HG03139 (cell line): ENCODE measurements around the gene SFSWAP.

ENCODE experiments used
- ATAC-seq: cut with Tn5 transposase; IDR thresholded peaks from one replicate; pipeline ENCODE4 v1.9.1; 2021; ENCODE audit not compliant: unreplicated experiment

The SFSWAP gene

DNA sequence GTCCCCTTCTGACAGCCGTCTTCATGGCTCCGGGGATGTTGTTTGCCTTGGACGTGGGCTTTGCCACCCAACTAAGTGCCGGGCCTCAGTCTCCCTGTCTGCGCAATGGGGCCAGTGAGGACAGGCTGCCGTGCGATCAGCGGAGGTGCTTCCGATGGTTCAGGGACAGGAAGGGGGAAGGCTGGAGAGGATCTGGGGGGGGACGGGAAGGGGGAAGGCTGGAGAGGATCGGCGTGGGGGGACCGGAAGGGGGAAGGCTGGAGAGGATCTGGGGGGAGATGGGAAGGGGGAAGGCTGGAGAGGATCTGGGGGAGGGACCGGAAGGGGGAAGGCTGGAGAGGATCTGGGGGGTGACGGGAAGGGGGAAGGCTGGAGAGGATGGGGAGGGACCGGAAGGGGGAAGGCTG lies 120.7 kb downstream of the SFSWAP start:
- ATAC-seq, result no peak

DNA sequence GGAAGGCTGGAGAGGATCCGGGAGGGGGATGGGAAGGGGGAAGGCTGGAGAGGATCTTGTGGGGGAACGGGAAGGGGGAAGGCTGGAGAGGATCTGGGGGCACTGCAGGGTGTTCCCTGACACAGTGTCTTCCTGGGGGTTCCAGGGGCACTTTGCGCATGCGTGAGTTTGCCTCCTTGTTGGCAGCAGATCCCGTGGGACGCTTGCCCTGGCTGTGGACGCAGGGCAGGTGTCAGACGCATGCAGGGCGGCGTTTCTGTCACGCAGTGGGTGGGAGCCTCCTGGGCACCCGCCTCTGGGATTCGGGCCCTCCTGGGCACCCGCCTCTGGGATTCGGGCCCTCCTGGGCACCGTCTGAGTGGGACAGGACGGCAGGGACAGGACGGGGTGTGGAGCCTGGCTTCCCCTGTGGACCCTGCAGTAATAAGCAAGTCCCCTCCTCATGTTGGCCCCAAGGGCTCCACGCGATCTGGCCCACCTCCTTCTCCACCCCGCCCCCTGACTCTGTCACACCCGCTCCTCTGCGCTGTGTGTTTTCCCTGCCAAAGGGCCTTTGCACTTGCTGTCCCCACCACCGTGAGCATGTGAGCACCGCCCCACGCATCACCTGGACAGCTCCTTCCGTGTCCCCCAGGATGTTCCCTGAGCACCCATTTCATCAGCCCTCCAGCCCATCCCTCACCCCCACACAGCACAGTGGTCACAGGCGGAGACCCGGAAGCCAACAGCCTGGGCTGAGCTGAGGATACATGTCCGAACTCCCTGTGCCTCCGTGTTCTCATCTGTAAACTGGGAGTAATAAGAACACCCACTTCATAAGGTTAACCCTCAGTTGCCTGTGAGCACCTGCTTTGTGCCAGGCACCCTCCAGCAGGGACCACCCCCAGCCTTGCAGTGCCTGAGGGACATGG lies 121.7 kb downstream of the SFSWAP start:
- no peak for ATAC-seq

DNA sequence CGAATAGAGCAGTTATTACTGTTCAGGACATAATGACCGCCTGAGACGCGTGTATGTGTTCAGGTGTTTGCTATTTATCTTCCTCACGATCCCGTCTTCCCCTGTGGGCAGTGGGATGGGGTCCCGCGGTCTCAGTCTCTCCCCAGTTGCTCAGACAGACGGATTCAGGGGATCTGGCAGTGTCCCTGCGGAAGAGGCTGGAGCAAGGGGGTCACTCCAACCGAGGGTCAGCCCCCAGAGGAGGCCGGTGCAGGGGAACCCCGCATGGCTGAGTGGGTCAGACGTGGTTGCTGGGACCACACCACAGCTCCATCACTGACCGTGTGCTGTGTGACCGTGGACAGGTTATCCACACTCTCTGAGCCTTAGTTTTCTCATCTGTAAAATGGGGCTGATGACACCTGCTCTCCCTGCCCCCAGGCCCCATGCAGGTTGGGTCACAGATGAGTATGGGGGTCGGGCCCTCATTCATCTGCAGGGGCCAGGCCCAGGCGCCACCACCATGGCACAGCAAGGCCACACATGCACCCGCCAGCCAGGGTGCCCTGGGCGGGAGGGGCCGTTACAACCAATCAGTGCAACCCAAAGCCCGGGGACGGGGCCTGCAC lies 122.5 kb downstream of the SFSWAP start:
- no peak for ATAC-seq

DNA sequence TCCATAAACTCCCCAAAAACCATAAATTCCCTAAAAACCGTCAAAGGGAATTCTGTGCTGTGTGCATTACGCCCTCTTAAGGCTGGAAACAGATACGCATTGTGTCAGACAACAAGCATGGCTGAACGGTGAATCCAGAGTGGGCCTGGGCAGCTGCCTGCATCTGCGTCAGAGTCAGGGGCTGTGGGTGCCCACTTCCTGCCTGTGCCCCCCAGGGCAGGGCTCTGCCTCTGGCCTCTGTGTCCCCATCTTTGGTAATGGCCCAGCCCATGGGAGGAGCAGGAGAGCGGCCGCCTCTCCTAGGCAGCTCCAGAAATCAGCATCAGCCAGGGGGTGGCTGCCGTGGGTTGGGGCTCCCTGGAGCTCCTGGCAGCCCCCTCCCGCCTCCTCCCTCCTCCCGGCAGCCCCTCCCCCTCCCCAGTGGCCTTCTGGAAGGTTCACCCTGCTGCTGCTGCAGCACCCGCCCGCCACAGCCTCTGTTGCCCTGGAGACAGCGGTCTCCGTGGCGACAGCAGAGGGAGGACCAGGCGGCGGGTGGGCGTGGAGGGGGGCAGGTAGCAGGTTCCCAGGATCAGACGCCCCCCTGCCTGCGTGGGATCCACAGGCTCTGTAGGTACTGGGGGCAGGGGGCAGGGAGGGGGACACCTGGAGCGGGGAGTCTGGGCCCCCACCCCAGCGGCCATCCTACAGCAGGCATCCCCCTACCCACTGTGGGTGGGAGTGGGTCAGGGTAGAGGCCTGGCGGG lies 123.2 kb downstream of the SFSWAP start:
- ATAC-seq, result no peak

DNA sequence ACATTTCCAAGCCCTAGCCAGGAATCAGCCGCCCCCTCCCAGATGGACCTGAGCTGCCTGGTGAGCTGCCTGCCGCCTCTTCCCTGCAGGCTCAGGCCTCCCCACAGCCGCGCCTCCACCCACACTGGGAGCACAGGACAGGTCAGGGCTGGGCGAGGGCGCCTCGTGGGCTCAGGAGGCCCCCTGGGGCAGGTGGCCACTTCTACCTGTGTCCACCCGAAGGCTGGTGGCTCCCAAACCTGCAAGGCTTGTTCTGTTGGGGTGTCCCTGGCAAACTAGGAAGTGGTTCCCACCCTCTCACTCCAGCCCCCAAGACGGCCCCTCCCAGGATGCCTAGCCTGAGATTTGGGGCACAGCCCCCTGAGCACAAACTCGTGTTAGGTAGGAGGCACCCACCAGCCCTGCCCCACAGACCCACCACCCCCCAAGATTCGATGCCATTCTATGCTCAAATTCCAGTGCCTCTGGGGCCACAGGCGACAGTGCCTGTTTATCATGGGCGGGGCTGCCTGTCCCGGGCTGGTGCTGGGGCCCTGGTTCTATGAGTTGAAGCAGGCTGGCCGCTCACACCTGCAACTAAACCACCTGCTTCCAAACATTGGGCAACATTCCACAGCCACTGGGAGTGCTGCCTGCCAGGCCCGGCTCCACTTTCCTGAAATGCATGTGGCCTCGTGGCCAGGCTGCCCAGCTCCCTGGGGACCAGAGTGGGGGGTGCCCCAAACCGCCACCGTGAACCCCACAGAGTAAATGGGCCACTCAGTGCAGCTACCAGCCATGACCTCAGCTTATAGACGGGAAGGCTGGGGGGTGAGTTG lies 124.1 kb downstream of the SFSWAP start:
- ATAC-seq, result no peak

DNA sequence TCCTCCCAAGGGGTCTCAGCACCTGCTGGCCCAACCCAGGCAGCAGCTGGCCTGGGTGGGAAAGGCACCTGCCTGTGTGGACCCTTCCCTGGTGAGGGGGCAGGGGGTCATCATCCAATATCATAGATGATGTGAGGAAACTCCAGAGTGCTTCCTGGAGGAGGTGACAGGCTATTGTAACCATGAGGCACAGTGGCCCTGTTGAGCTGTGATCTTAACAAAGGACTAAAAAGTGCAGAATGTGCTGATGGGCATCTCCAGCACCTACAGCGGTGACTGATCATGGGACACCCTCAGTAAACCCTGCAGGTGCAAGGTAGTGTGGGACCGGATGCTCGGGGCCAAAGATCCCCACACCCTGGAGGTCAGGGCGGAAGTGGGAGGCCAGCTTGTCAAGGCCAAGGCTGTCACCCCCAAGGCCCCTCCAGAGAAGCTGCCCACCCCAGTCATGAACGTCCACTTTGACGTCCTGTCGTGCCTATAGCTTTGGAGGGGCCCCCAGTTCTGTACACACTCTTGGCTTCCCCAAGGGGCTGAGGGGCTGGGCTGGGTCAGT lies 124.8 kb downstream of the SFSWAP start:
- ATAC-seq, result no peak

DNA sequence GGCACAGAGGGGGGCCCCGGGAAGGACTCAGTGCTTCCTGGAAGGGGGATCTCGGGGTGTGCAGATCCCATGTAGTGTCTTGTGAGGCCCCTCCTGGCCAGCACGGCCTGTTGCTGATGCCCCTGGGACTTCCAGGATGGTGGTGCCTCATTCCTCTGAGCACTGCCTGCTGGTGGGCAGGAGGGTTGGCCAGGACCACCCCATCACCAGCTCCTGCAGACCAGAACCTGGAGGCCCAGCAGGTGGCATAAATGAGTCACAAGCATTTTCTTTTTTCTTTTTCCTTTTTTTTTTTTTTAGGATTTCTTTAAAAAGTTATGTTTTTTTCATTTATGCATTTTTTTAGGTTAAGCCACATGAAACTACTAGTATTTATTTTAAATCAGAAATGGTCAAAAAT lies 125.3 kb downstream of the SFSWAP start:
- no peak for ATAC-seq

DNA sequence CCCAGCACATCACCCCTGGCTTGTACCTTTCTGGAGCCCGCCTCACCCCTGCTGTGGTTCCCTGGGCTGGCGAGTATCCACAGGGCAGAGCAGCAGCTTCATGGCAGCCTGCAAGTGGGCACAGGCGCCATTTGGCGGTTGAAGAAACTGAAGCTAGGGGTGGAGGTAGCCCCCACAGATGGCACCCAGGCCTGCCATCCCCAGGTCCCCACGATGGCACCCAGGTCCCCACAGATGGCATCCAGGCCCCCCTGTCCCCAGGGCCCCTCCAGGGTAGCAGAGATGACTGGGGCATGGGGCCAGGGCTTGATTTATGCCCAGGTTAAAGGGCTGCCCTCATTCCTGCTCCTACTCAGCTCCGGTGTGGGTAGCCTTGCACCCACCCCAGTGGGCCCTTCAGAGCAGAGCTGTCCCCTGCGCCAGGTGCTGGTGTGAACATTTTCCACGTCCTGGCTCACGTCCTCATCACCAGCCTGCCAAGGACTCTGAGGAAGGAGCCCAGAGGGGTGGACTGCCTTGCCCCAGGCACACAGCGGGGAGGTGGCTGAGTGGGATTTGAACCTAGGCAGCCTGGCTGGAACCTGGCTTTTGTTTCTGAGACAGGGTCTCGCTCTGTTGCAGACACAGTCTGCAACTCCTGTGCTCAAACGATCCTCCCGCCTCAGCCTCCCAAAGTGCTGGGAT lies 126.0 kb downstream of the SFSWAP start:
- no peak for ATAC-seq

DNA sequence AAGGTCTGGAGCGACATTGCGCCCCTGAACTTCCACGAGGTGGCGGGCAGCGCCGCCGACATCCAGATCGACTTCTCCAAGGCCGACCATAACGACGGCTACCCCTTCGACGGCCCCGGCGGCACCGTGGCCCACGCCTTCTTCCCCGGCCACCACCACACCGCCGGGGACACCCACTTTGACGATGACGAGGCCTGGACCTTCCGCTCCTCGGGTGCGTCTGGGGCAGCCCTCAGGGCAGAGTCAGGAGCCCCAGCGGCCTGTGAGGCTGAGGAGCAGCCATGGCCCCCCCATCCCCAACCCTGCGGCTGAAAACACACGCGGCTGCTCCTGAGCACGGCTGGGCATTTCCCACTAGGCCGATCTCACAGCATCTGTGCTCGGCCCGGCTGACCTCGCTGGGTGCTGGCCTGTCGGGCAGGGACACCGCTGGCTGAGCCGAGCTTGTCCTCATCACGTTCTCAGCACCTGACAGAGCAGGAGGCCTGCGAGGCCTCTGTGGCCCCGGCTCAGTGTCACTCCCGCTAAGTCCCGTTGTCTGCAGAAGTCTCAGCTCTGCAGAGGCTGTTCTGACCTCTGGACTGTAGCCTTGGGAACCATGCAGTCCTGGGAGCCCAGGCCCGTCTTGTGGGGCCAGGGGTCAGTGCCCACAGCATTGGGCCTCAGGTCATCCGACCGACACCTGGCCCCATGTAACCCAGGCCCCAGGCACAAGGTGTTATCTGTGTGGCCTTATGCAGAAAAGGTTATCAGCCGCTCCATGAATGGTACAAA lies 129.9 kb downstream of the SFSWAP start:
- ATAC-seq, result no peak

DNA sequence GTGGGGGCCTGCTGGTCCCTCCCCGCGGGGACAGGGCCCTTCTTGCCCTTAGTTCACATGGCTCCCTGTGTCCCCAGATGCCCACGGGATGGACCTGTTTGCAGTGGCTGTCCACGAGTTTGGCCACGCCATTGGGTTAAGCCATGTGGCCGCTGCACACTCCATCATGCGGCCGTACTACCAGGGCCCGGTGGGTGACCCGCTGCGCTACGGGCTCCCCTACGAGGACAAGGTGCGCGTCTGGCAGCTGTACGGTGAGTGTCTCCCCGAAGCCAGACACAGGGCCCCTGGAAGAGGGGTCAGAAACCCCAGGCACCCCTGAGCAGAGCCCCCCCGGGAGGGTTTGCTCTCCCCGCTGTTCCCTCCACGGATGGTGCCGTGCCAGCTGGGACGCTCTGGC lies 130.7 kb downstream of the SFSWAP start:
- no peak for ATAC-seq

DNA sequence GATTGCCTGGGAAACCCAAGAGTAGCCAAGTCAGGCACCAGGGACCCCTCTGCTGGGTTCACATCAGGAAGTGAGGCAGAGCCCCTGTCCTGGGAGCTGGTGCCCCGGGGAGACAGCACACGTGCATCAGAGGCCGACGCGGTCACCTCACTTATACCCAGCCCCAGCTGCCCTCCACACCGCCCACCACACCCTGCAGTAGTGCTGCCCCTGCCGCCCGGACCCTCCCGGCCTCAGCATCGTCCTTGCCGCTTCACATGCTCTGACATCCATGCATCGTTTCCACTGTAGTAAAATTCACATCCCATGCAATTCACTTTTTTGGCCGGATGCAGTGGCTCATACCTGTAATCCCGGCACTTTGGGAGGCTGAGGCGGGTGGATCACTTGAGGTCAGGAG lies 131.3 kb downstream of the SFSWAP start:
- no peak for ATAC-seq

DNA sequence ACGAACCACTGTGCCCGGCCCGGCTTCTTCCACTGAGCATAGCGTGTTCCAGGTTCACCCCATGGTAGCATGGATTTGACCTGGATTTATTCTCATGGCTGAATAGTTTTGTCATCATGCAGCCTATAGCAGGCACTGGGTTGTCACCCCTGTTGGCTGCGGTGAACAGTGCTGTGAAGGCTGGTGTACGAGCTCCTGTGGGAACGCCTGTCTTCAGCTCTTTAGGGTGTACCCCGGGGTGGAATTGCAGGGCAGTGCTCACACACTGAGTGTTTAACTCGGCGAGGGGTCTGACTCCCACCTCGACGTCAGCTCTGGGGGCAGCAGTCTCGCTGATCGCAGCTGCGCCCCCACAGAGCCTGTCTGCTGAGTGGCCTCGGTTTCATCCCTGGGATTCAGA lies 132.6 kb downstream of the SFSWAP start:
- no peak for ATAC-seq

DNA sequence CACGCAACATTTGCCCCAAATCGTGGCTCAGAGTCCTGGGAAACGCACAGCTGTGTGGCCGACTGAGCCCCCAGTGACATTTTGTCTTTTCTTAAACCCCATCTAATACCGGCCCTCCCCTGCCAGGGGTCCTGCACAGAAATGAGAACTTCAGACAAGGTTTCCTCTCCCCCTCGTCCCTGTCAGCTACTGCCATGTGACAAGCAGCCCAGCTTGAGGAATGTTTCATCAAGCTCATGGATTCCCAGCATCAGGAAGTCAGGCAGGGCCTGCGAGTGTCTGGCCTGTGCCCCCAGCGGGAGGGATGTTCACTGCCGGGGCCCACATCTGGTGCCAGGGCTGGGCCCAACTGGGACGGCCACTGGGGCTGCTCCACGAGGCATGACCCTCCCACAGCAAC lies 133.2 kb downstream of the SFSWAP start:
- ATAC-seq, result no peak

DNA sequence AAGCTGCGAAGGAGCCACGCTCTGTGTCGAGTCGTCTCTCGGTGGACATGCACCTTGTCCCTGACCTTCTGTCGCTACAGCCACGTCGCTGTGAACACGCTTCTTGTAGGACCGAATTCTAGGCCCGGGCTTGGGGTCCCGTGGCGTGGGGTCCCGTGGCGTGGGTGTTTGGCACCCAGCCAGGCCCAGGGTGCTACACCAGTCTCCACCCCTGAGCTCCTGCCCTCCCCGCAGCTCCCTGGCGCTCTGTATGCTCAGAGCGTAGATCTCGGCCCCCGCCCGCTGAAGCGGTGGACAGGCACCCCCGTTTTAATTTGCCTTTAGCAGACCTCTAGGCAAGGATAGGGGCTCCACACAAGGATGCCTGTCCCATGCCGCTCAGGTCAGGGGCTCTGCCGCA lies 133.8 kb downstream of the SFSWAP start:
- ATAC-seq, result no peak

DNA sequence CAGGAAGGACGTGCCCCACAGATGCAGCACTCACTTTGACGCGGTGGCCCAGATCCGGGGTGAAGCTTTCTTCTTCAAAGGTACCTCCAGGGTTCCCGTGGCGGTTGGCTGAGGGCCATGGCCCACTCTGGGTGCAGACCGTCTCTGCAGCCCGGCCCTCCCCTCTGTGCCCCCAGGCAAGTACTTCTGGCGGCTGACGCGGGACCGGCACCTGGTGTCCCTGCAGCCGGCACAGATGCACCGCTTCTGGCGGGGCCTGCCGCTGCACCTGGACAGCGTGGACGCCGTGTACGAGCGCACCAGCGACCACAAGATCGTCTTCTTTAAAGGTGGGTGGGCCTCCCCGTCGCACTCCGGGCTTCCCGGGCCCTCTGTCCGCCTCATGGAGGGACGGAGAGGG lies 134.2 kb downstream of the SFSWAP start:
- no peak for ATAC-seq

DNA sequence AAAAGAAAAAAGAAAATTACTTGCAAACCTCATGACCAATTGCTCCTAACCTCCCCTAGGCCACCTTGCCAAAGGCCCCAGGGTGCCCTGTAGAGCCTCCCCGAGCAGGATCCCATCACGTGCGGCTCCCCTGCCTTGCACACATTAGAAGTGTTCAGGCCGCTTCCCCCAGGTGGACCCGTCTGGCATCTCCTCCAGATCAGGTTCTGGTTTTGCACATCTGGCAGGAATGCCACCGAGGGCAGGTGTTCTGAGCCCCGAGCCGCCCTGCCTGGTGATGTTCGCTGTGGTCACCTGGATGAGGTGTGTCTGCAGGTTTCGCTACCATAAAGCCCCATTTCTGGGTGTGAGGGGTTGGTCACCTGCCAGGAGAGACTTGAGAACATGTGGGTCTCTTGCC lies 136.6 kb downstream of the SFSWAP start:
- no peak for ATAC-seq

DNA sequence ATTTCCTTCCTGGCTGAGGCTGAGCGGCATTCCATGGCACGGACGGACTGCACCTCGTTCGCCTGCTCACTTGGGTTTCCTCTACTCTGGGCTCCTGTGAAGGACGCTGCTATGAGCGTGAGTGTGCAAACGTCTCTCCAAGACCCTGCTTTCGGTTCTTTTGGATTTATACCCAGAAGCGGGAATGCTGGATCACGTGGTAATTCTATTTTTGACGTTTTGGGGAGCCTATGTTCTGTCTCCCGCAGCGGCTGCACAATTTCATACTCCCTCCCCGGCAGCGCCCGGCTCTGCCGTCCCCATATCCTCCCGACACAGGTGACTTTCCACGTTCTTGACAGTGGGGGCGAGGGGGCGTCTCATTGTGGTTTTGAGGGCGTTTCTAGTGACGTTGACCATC lies 137.9 kb downstream of the SFSWAP start:
- ATAC-seq, result no peak
